MG63 (cell line): Measurements from ENCODE around the gene MYOCOS. TPM values are rescaled to one million over a fixed set of nuclear protein-coding genes. Genes with fewer than 3 reads are reported as not detected.
A peak's percentile ranks its signal among the peaks of the same experiment; 100 is the strongest.
"Not testable (repeated sequence)": the region's sequence is repeated elsewhere in the genome, so short reads cannot be mapped to it uniquely, and the experiment has no call there.

Experiments used
- DNase-seq: peaks from one replicate; pipeline ENCODE4 v3.0.0-alpha.2; 2020
- H3K27me3 ChIP-seq: fragments of 250-450 bp; sonication (Bioruptor Pico); 2 replicates; pipeline ENCODE4 v1.5.1; 2020; ENCODE audit warnings: mild to moderate bottlenecking, moderate library complexity
- H3K36me3 ChIP-seq: fragments of 250-450 bp; sonication (Bioruptor Pico); 2 replicates; pipeline ENCODE4 v1.5.1; 2020; ENCODE audit warnings: mild to moderate bottlenecking, moderate library complexity
- H3K4me3 ChIP-seq: fragments of 250-450 bp; sonication (Bioruptor Pico); 2 replicates; pipeline ENCODE4 v1.5.1; 2020; ENCODE audit warnings: mild to moderate bottlenecking, moderate library complexity
- H3K9me3 ChIP-seq: fragments of 250-450 bp; sonication (Bioruptor Pico); 2 replicates; pipeline ENCODE4 v1.5.1; 2020; ENCODE audit warnings: mild to moderate bottlenecking, moderate library complexity
- total RNA-seq: library from RNA; depleted of rRNA; stranded (reverse); fragments of >200 nt; shearing (Covaris generic); gene quantifications from 2 replicates; pipeline ENCODE4 v1.2.3, GENCODE V29; 2014; ENCODE audit warnings: low replicate concordance

MYOCOS gene
- total RNA-seq, 1 experiment from 2014 or later = not detected

DNA sequence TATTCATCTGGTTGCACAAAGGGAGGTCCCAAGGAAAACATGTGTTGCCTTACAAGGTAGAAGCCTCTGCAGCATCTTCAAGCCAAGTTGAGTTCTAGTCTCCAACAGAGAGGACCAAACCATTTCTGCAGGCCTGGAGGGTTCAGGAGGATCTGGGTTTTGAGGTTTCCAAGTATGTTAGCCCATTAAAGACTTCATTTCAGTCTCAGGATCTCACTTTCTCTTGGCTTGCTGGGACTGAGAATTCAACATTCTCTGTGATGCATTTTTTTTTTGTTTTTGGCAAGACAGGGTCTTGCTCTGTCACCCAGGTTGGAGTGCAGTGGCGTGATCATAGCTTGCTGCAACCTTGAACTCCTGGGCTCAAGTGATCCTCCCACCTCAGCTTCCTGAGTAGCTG, 8.8 kb upstream of the MYOCOS start:
- H3K36me3 ChIP-seq = no peaks in the 10 kb centered on the region
- H3K4me3 ChIP-seq = no peak overlapping the region
- no peaks in the 10 kb centered on the region for H3K27me3 ChIP-seq
- H3K9me3 ChIP-seq = no peaks in the 10 kb centered on the region
- no peak for DNase-seq

DNA sequence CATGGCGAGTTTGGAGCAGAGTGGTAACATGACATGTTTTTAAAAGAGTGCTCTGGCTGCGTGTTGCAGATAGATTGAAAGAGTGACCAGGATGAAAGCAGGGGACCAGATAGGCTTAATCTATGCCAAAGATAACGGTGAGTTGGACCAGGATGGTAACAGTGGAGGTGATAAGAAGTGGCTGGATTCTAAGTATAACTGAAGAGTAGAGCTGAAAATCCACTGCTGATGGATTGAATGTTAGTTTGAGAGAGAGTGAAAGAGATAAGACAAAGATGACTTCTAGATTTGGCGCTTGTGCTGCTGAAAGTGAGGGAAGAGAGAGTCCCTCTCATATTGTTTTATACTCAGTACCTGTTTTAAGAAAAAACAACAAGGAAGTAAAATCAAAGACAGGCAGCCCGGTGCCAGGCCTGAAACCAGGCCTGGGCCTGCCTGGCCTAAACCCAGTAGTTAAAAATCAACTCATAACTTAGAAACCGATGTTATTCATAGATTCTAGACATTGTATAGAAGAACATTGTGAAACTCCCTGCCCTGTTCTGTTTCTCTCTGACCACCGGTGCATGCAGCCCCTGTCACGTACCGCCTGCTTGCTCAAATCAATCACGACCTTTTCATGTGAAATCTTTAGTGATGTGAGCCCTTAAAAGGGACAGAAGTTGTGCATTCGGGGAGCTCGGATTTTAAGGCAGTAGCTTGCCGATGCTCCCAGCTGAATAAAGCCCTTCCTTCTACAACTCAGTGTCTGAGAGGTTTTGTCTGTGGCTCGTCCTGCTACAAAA, 6.7 kb upstream of the MYOCOS start:
- not testable (repeated sequence) for H3K4me3 ChIP-seq, H3K27me3 ChIP-seq, H3K36me3 ChIP-seq, H3K9me3 ChIP-seq, DNase-seq

DNA sequence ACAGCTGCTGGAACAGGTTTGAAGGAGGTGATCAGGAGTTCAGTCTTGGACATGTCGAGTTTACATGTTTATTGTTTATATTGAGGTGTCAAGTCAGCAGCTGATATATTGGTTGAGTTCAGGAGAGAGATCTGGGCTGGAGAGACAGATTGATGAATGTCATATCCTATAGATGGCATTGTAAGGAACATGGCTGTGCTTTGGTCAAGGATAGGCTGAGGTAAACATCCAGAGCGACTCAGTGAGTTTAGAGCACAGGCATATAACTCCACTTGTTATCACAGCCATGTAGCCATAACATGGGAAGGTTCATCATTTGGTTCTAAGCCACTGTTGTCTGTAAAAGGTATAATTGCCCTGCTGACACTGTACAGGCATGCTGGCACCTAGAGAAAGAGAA, 5.5 kb upstream of the MYOCOS start:
- Histone ChIP-seq H3K4me3 (no peak overlapping the region), H3K27me3 (no peaks in the 10 kb centered on the region), H3K9me3 (no peaks in the 10 kb centered on the region), H3K36me3 (no peaks in the 10 kb centered on the region)
- no peak for DNase-seq

DNA sequence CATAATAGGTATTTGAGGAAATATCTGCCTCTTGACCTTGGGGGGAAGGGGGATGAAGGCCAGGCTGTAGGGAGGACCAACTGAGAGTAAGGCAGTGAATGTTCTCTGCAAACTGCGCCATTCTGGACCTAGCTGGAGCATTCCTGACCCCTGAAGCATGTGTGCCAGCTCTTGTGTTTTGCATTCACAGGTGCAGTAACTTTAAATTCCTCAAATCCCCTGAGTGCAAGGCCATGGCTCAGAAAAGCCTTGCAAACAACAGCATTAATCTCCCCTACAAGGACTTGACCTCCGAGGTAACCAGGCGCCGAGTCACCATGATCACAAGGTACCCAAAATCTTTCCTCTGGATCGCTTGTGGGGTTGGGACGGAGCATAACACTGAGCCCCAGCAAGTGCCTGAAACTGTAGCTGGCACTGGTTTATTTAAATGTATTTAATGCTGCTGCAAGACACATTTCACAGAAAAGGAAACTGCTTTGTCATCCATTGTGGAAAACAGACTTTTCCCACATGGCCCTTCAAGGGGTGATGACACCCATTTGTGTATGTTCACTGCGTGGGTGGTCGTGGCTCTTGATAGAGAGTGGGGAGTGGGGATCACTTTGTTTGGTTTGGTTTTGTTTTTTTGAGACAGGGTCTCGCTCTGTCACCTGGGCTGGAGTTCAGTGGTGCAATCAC, 1.7 kb downstream of the MYOCOS start:
- Histone ChIP-seq H3K9me3 (no peaks in the 10 kb centered on the region), H3K4me3 (no peak overlapping the region), H3K36me3 (no peaks in the 10 kb centered on the region), H3K27me3 (no peaks in the 10 kb centered on the region)
- no peak for DNase-seq

DNA sequence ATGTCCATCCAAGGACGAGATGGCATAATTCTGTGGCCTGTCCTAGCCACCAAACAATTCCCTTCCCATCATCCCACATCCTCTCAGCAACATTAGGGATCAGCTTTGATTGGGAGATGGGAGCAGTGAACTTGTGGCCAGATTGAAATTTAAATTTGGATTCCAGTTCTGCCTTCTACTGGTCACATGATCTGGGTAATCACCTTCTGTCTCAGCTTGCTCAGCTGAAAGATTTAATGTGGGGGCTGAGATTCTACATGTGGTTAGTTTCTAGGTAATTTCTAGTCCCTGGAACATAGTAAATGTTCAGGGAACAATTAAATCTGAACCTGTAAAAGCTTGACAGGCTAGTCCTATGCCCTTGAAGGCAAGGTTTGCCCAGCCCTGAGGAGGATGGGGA, 3.2 kb downstream of the MYOCOS start:
- no peaks in the 10 kb centered on the region for H3K36me3 ChIP-seq
- H3K4me3 ChIP-seq = no peak overlapping the region
- no peaks in the 10 kb centered on the region for H3K9me3 ChIP-seq
- DNase-seq = no peak
- no peaks in the 10 kb centered on the region for H3K27me3 ChIP-seq

DNA sequence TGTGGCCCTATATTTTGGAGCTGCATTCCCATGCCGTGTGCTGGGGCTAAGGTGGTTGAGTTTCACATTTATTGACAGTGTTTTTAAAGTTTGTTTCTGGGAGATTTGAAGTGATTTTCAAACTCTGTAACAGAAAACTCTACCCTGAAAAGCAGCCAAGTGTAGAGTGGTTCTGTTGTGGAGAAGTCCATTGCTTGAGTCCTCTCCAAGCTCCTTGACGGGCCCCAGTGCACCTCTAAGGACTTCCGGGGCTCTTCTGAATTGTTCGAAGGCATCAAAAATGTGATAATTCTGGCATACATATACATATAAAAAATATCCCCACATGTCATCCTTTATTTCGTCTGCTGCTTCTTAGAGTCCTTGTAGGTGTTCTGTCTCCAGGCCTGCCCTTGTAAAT, 5.0 kb downstream of the MYOCOS start:
- no peak for DNase-seq
- H3K36me3 ChIP-seq = no peaks in the 10 kb centered on the region
- H3K27me3 ChIP-seq = no peaks in the 10 kb centered on the region
- no peak overlapping the region for H3K4me3 ChIP-seq
- H3K9me3 ChIP-seq = no peaks in the 10 kb centered on the region

DNA sequence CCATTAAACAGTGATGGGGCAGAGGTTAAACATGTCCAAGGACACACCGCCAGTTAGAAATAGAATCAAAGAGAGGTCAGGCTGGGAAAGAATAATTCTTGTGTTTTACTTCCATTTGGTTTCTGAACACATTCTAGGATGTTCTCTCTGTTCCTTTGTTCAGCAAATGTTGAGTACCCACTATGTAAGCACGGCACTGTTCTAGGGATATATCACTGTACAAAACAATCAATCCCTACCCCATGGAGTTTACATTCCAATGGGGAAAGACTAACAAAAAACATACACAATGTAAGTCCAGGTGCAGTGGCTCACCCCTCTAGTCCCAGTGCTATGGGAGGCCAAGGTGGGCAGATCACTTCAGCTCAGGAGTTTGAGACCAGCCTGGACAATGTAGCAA, 6.2 kb downstream of the MYOCOS start:
- H3K27me3 ChIP-seq = no peaks in the 10 kb centered on the region
- H3K36me3 ChIP-seq = no peaks in the 10 kb centered on the region
- DNase-seq = no peak
- no peaks in the 10 kb centered on the region for H3K9me3 ChIP-seq
- H3K4me3 ChIP-seq = no peak overlapping the region

DNA sequence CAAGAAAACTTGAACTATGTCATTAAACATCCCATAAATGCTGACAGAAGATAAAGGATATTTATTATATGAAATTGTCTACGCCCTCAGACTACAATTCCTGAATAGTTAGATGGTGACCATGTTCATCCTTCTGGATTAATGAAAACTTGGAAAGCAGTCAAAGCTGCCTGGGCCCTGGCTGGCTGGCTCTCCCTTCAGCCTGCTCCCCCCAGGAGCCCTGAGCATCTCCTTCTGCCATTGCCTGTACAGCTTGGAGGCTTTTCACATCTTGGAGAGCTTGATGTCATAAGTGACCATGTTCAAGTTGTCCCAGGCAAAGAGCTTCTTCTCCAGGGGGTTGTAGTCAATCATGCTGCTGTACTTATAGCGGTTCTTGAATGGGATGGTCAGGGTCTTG, 13.6 kb downstream of the MYOCOS start:
- no peaks in the 10 kb centered on the region for H3K27me3 ChIP-seq
- no peak for DNase-seq
- no peaks in the 10 kb centered on the region for H3K36me3 ChIP-seq
- no peak overlapping the region for H3K4me3 ChIP-seq
- no peaks in the 10 kb centered on the region for H3K9me3 ChIP-seq

DNA sequence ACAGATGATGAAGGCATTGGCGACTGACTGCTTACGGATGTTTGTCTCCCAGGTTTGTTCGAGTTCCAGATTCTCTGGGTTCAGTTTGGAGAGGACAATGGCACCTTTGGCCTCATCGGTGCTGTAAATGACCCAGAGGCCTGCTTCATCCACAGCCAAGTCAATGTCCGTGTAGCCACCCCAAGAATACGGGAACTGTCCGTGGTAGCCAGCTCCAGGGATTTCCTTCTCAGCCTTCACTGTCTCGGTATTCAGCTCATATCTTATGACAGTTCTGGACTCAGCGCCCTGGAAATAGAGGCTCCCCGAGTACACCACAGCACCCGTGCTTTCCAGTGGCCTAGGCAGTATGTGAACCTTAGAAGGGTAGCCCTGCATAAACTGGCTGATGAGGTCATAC, 14.1 kb downstream of the MYOCOS start:
- H3K9me3 ChIP-seq = no peaks in the 10 kb centered on the region
- no peaks in the 10 kb centered on the region for H3K36me3 ChIP-seq
- DNase-seq = no peak
- H3K4me3 ChIP-seq = no peak overlapping the region
- no peaks in the 10 kb centered on the region for H3K27me3 ChIP-seq

DNA sequence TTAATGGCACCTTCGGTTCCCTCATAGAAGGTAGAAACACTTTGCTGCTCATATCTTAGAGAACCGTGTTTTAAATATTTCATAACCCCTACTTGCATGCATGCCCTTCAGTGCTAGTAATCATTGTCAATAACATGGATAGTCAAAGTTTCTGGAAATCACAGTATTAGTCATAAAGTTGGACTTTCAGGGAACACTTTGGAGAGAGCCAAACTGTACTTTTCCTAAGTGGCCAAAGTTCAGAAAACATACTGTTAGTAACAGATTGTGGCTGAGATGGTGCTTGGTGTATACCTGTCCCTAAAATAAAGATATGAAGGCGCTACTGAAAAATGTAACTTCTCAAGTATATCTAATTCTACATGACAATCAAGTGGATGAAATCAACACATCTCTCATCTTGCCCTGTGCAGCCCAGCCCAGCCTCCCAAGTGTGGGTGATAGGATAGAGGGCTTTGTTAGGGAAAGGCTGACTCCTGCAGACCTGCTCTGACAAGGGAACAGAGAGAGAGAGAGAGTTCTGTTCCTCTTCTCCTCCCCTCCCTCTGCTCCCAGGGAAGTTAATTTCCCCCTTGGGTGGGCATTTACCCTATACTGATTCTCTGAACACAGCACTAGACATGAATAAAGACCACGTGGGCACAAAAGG, 16.0 kb downstream of the MYOCOS start:
- DNase-seq = no peak
- Histone ChIP-seq H3K36me3 (no peaks in the 10 kb centered on the region), H3K27me3 (no peaks in the 10 kb centered on the region), H3K9me3 (no peaks in the 10 kb centered on the region), H3K4me3 (no peak overlapping the region)

DNA sequence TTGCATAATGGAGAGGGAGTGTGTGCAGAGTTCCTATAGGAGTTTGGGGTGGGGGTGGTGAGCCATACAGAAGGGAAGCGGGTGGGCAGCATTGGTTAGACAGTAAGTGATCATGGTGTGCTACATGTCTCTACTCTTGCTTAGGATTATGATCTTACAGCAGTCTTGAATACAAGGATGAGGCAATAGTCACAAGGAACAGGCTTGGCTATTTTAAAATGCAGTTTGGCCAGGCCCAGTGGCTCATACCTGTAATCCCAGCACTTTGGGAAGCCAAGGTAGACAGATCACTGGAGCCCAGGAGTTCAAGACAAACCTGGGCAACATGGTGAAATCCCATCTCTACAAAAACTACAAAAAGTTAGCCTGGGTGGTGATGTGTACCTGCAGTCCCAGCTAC, 18.2 kb downstream of the MYOCOS start:
- H3K36me3 ChIP-seq = no peaks in the 10 kb centered on the region
- no peak overlapping the region for H3K4me3 ChIP-seq
- DNase-seq = no peak
- H3K9me3 ChIP-seq = no peaks in the 10 kb centered on the region
- H3K27me3 ChIP-seq = no peaks in the 10 kb centered on the region

DNA sequence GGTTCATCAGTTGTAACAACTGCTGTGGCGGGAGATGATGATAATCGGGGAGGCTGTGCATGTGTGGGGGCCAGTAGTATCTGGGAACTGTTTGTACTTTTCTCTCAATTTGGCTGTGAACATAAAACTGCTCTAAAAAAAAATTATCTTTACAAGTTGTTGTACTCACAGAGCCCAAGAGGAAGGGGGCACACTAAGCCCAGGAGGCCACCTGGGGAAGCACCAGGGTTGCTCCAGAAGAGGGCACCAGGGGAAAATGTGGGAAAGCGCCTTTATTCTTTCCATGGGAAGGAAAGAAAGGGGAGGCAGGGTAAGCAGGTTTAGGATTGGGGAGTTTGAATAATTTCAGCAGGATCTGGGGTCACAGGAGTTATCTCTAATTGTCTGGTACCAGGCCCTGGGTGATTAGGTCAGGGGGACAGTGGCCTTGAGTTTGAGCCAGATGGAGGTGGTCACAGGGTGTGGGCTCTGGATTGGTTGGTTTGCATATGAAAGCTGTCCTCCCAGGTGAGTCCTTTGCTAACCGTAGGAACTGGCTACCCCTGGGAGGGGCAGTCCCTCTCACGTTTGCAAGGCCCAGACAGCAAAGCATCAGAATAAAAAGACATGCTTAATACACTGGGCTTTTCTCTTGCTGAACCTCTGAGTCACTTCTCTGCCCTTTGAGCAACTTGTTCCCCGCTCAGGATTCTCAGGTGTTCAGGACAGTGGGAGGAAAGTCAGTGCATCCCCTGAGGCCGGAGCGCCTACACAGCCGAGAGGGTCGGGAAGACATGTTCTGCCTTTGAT, 19.2 kb downstream of the MYOCOS start:
- H3K9me3 ChIP-seq = no peaks in the 10 kb centered on the region
- no peaks in the 10 kb centered on the region for H3K36me3 ChIP-seq
- DNase-seq = no peak
- no peaks in the 10 kb centered on the region for H3K27me3 ChIP-seq
- no peak overlapping the region for H3K4me3 ChIP-seq

DNA sequence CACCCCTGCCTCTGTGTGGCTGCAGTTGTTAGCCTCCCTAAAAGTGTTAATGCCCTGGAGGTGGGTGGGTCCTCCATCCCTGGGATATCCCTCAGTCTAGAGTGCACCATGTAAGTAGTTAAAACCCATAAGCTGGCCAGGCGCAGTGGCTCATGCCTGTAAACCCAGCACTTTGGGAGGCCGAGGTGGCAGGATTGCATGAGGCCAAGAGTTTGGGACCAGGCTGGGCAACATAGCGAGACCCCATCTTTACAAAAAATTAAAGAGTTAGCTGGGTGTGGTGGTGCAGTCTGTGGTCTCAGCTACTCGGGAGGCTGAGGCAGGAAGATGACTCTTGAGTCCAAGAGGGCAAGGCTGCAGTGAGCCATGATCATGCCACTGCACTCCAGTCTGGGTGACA, 20.2 kb downstream of the MYOCOS start:
- Histone ChIP-seq H3K36me3 (no peaks in the 10 kb centered on the region), H3K4me3 (no peak overlapping the region), H3K9me3 (no peaks in the 10 kb centered on the region), H3K27me3 (no peaks in the 10 kb centered on the region)
- DNase-seq = no peak

DNA sequence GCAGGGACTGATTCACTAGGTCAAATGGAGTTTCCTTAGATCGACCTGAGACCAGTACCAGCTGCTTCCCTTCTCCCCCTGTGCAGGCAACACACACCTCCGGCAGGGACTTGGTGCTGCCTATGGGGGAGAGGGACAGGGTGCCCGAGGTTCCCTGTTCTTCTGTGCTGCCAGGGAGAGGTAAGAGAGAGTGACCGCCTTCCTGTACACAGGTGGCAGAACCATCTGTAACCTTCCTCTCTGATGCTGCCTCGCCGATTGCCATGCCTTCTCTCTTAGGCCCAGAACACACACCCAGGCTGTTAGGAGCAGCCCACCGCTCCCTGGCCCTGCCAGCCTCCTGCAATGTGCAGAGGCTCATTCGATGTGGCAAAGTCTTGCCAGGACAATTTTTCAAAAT, 21.1 kb downstream of the MYOCOS start:
- no peaks in the 10 kb centered on the region for H3K27me3 ChIP-seq
- DNase-seq = no peak
- H3K4me3 ChIP-seq = no peak overlapping the region
- H3K9me3 ChIP-seq = no peaks in the 10 kb centered on the region
- H3K36me3 ChIP-seq = no peaks in the 10 kb centered on the region

DNA sequence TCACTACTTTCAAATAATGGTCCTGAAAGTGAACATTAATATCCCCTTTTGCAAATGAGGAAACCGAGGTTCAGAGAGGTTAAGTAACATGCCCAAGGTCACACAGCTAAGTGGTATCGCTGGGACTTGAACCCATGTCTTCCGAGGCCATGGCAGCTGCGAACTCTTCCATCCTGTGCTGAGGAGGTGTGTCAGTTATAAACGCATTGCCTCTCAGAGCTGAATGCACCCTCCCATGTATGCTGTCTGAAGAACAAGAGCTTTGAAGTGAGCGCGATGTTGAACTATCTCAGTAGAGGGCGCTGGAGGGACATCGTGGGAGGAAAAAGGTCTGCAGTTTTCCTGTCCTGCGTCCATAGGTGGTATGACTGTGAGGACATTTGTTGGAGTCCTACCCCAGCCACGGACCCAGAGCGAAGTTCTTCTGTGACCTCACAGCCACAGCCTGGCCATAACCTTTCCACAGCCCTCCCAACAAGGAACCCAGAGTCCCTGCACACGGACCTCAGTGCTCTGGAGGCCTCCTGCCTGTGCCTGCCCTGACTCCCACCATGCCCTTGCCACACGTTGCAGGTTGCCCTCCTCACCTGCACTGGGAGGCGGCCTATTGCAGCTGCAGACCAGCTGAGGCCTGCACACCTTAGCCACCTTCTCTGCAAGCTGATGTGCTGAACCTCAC, 22.9 kb downstream of the MYOCOS start:
- Histone ChIP-seq H3K4me3 (no peak overlapping the region), H3K36me3 (no peaks in the 10 kb centered on the region), H3K27me3 (no peaks in the 10 kb centered on the region), H3K9me3 (no peaks in the 10 kb centered on the region)
- peak; percentile 82 for DNase-seq

DNA sequence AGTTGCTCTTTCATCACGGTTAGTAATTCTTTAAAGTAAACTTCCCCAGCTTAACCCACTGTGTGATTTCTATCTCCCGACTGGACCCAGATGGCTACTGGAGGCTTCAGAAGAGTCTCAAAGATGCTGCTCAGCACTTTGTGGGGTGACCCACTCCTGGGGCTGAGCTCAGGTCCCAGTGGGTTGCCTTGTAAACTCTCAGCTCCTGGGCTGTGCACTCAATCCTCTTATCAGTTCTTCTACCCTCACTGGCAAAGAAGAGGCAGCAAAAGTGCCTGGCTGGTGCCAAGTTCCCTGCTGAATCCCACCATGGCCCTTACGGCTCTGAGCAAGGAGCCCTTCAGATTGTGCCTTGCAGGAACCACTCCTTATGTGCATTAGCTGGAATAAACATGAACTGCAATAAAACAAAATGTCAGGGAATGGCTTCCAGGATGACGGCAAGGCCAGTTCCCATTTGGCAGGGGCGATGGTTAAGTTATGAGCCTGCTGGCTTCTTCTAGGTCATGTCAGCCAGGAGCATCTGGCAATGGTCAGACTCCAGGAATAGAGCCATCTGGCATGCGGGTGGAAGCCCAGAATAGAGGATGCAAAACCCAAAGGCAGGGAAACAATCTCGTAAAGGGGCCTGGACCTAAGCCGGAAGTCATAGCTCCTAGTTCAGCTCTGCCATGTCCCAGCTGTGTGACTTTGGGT, 23.7 kb downstream of the MYOCOS start:
- H3K9me3 ChIP-seq = no peaks in the 10 kb centered on the region
- no peaks in the 10 kb centered on the region for H3K36me3 ChIP-seq
- no peaks in the 10 kb centered on the region for H3K27me3 ChIP-seq
- DNase-seq = peak; percentile 96
- H3K4me3 ChIP-seq = no peak overlapping the region
